DND-41 (cell line): ENCODE measurements around the gene SHISA3.

Source experiments
- ATAC-seq: fragments of 200-7000 bp; cut with Tn5 transposase; 3 replicates; pipeline ENCODE4 v1.9.1; 2021; ENCODE audit warnings: low read depth; ENCODE audit not compliant: insufficient read depth
- DNase-seq: peaks from one replicate; pipeline ENCODE4 v3.0.0-alpha.2; 2020
- H2AFZ ChIP-seq: 2 replicates; pipeline ENCODE4 v1.6.0; 2012; ENCODE audit warnings: low read depth, low read length
- H3K27ac ChIP-seq: 2 replicates; pipeline ENCODE4 v1.5.1; 2012; ENCODE audit warnings: low read length, inconsistent platforms
- H3K27me3 ChIP-seq: fragments of 200-600 bp; sonication (generic); 2 replicates; pipeline ENCODE4 v1.6.0; 2012; ENCODE audit warnings: low read length, mild to moderate bottlenecking, inconsistent platforms; ENCODE audit not compliant: insufficient read depth, poor library complexity
- H3K36me3 ChIP-seq: 2 replicates; pipeline ENCODE4 v1.5.1; 2012; ENCODE audit warnings: low read length, inconsistent platforms; ENCODE audit not compliant: insufficient read depth
- H3K4me1 ChIP-seq: 2 replicates; pipeline ENCODE4 v1.5.1; 2012; ENCODE audit warnings: mild to moderate bottlenecking, low read length; ENCODE audit not compliant: insufficient read depth
- H3K4me2 ChIP-seq: 2 replicates; pipeline ENCODE4 v1.6.0; 2012; ENCODE audit warnings: mild to moderate bottlenecking, moderate library complexity, low read length, inconsistent platforms; ENCODE audit not compliant: insufficient read depth
- H3K4me3 ChIP-seq, 2 experiments: fragments of 200-600 bp in 1 of 2; shearing (Covaris generic) in 1 of 2; 2 replicates each; pipeline ENCODE4 v1.5.1; 2012 to 2016; ENCODE audit warnings: inconsistent platforms in 2 of 2, low read length in 2 of 2, mild to moderate bottlenecking in 2 of 2, low read depth in 1 of 2, moderate library complexity in 1 of 2
- H3K79me2 ChIP-seq: 2 replicates; pipeline ENCODE4 v1.6.0; 2012; ENCODE audit warnings: low read length, inconsistent platforms; ENCODE audit not compliant: insufficient read depth
- H3K9ac ChIP-seq: 2 replicates; pipeline ENCODE4 v1.6.0; 2012; ENCODE audit warnings: low read depth, mild to moderate bottlenecking, inconsistent platforms, low read length, moderate library complexity
- H3K9me3 ChIP-seq: 2 replicates; pipeline ENCODE4 v1.5.1; 2012; ENCODE audit warnings: low read length, moderate library complexity, mild to moderate bottlenecking, inconsistent platforms; ENCODE audit not compliant: insufficient read depth, severe bottlenecking
- H4K20me1 ChIP-seq: 2 replicates; pipeline ENCODE4 v1.6.0; 2012; ENCODE audit warnings: low read length; ENCODE audit not compliant: insufficient read depth
- EZH2 ChIP-seq: IDR thresholded peaks from 3 replicates; pipeline ENCODE4 v1.6.1; 2012; ENCODE audit warnings: borderline replicate concordance, low read depth, mild to moderate bottlenecking, moderate library complexity, low read length, inconsistent platforms; ENCODE audit not compliant: severe bottlenecking
- TF ChIP-seq, protein P1 (sequence below): IDR thresholded peaks from 2 replicates; pipeline ENCODE4 v1.5.1; 2012; ENCODE audit warnings: borderline replicate concordance, low read length, moderate library complexity, mild to moderate bottlenecking; ENCODE audit not compliant: poor library complexity, severe bottlenecking; ENCODE audit errors: extremely low read depth

The SHISA3 gene

DNA sequence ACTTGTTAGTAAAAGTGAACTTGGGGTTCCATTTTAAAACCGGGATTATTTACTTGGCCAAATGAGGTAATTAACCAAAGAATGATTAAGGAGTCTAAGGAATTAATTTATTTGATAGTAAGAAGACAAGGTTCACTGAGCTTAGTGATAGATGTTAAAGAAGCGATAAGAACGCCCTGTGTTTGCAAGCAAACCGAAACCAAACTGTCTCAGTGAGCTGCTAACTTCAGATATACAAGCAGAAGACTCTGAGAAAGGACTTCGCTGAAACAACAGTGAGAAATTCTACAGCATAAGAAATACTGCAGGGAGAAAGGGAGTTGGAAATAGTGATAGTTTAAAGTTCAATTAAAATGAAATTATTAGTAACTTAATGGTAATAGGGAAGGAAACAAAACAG lies 37.6 kb upstream of the SHISA3 start:
- no peak overlapping the region for H3K4me3 ChIP-seq
- no peaks in the 10 kb centered on the region for H3K79me2 ChIP-seq
- H3K27ac ChIP-seq: no peak overlapping the region
- H3K27me3 ChIP-seq: peaks cover 11% of the 10 kb centered on the region
- no peaks in the 10 kb centered on the region for H3K9me3 ChIP-seq
- H2AFZ ChIP-seq: no peak overlapping the region
- peaks cover 4% of the 10 kb centered on the region; the same call in 1 of the 2 replicates for H3K4me1 ChIP-seq
- DNase-seq (no peak), ATAC-seq (no peak)
- no peak overlapping the region for H3K9ac ChIP-seq
- no peaks in the 10 kb centered on the region for H3K36me3 ChIP-seq
- H4K20me1 ChIP-seq: no peaks in the 10 kb centered on the region
- TF ChIP-seq, protein P1, sequence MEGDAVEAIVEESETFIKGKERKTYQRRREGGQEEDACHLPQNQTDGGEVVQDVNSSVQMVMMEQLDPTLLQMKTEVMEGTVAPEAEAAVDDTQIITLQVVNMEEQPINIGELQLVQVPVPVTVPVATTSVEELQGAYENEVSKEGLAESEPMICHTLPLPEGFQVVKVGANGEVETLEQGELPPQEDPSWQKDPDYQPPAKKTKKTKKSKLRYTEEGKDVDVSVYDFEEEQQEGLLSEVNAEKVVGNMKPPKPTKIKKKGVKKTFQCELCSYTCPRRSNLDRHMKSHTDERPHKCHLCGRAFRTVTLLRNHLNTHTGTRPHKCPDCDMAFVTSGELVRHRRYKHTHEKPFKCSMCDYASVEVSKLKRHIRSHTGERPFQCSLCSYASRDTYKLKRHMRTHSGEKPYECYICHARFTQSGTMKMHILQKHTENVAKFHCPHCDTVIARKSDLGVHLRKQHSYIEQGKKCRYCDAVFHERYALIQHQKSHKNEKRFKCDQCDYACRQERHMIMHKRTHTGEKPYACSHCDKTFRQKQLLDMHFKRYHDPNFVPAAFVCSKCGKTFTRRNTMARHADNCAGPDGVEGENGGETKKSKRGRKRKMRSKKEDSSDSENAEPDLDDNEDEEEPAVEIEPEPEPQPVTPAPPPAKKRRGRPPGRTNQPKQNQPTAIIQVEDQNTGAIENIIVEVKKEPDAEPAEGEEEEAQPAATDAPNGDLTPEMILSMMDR: no peak
- TF ChIP-seq EZH2: no peak
- H3K4me2 ChIP-seq: no peak overlapping the region

- no peak overlapping the region for H2AFZ ChIP-seq
- H3K4me2 ChIP-seq: no peak overlapping the region
- DNase-seq: no peak
Observed at GRCh38 chr4:42360256-42360669, 37.0 kb upstream of the SHISA3 start.

GRCh38 chr4:42361456-42361855 lies 35.8 kb upstream of the SHISA3 start:
- H3K27me3 ChIP-seq: peaks cover 6% of the 10 kb centered on the region
- H3K27ac ChIP-seq: no peak overlapping the region
- no peaks in the 10 kb centered on the region for H4K20me1 ChIP-seq
- H3K4me1 ChIP-seq: peaks cover 4% of the 10 kb centered on the region; the same call in 1 of the 2 replicates
- no peak overlapping the region for H3K4me3 ChIP-seq
- no peaks in the 10 kb centered on the region for H3K36me3 ChIP-seq
- H2AFZ ChIP-seq: no peak overlapping the region
- H3K4me2 ChIP-seq: no peak overlapping the region
- DNase-seq: no peak
- no peaks in the 10 kb centered on the region for H3K79me2 ChIP-seq
- no peak for TF ChIP-seq EZH2
- TF ChIP-seq, protein P1: no peak
- H3K9ac ChIP-seq: no peak overlapping the region
- no peaks in the 10 kb centered on the region for H3K9me3 ChIP-seq
- ATAC-seq: no peak

More at GRCh38 chr4:42360256-42360669, 37.0 kb upstream of the SHISA3 start:
- TF ChIP-seq, protein P1: no peak
- TF ChIP-seq EZH2: no peak
- H3K9ac ChIP-seq: no peak overlapping the region
- peaks cover 11% of the 10 kb centered on the region for H3K27me3 ChIP-seq
- H3K9me3 ChIP-seq: no peaks in the 10 kb centered on the region
- peaks cover 4% of the 10 kb centered on the region; the same call in 1 of the 2 replicates for H3K4me1 ChIP-seq
- no peak for ATAC-seq
- no peaks in the 10 kb centered on the region for H3K79me2 ChIP-seq
- no peaks in the 10 kb centered on the region for H3K36me3 ChIP-seq
- H4K20me1 ChIP-seq: no peaks in the 10 kb centered on the region
- H3K4me3 ChIP-seq: no peak overlapping the region
- H3K27ac ChIP-seq: no peak overlapping the region

GRCh38 chr4:42362591-42362990 lies 34.7 kb upstream of the SHISA3 start:
- peaks cover 4% of the 10 kb centered on the region; the same call in 1 of the 2 replicates for H3K4me1 ChIP-seq
- TF ChIP-seq, protein P1: no peak
- TF ChIP-seq EZH2: no peak
- H2AFZ ChIP-seq: no peak overlapping the region
- H3K27ac ChIP-seq: no peak overlapping the region
- H3K9ac ChIP-seq: no peak overlapping the region
- DNase-seq (no peak), ATAC-seq (no peak)
- H3K36me3 ChIP-seq: no peaks in the 10 kb centered on the region
- H4K20me1 ChIP-seq: no peaks in the 10 kb centered on the region
- peaks cover 6% of the 10 kb centered on the region for H3K27me3 ChIP-seq
- no peaks in the 10 kb centered on the region for H3K9me3 ChIP-seq
- H3K4me2 ChIP-seq: no peak overlapping the region
- no peak overlapping the region for H3K4me3 ChIP-seq
- no peaks in the 10 kb centered on the region for H3K79me2 ChIP-seq
